ENCODE measurements around the gene LRRC55.

LRRC55 gene

DNA sequence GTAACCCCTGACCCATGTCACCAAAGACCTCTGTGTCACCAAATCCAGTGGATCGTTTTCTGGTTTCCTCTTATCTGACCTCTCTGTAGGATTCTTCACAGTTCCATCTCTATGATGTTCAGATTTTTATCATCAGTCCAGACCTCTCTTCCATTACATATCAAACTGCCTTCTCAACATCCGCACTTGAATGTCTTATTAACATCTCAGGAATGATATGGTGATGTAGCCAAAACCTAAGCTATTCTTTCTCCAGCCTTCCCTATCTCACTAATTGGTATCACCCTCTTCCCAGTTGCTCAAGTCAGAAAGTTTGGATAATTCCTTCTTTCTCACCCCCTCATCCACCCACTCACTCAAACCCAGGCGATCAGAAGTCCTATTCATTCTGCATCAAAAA is 41.8 kb downstream of the LRRC55 start:
- Histone ChIP-seq H3K36me3 (ENCODE audit: control insufficient read depth in 2 of 2, insufficient read depth in 1 of 2, low read length in 2 of 2) (no peaks in the 10 kb centered on the region), H3K9me3 (ENCODE audit: control insufficient read depth, insufficient read depth, low read depth, low read length) (no peaks in the 10 kb centered on the region), H3K4me1 (ENCODE audit: control insufficient read depth, insufficient read depth, low read length) (no peaks in the 10 kb centered on the region), H3K27ac (ENCODE audit: extremely low read depth, low read depth, low read length) (no peak overlapping the region), H3K4me3 (ENCODE audit: low read depth, low read length) (no peak overlapping the region)
- ChIA-PET CTCF (interaction anchor here (1.0 to 4.0 kb wide), 2 partner anchors 26 to 235 kb away, joined by 4 to 19 read pairs; no protein-coding TSS in a partner anchor), POLR2A (no interaction called here)
- TF ChIP-seq ZNF274 (IDR thresholded peaks at IDR 0.05; ENCODE audit: low read length) (no peak), ZNF274 (tag by site-specific recombination; IDR thresholded peaks at IDR 0.05; ENCODE audit: borderline replicate concordance) (no peak), ZNF677 (tag by site-specific recombination; IDR thresholded peaks at IDR 0.05) (no peak), ZNF610 (tag by site-specific recombination; IDR thresholded peaks at IDR 0.05; ENCODE audit: borderline replicate concordance) (no peak), ZNF747 (tag by site-specific recombination; IDR thresholded peaks at IDR 0.05) (no peak), ZNF426 (tag by site-specific recombination; IDR thresholded peaks at IDR 0.05) (no peak), SP2 (tag by site-specific recombination; IDR thresholded peaks at IDR 0.05) (no peak)
- TF ChIP-seq, protein P1, sequence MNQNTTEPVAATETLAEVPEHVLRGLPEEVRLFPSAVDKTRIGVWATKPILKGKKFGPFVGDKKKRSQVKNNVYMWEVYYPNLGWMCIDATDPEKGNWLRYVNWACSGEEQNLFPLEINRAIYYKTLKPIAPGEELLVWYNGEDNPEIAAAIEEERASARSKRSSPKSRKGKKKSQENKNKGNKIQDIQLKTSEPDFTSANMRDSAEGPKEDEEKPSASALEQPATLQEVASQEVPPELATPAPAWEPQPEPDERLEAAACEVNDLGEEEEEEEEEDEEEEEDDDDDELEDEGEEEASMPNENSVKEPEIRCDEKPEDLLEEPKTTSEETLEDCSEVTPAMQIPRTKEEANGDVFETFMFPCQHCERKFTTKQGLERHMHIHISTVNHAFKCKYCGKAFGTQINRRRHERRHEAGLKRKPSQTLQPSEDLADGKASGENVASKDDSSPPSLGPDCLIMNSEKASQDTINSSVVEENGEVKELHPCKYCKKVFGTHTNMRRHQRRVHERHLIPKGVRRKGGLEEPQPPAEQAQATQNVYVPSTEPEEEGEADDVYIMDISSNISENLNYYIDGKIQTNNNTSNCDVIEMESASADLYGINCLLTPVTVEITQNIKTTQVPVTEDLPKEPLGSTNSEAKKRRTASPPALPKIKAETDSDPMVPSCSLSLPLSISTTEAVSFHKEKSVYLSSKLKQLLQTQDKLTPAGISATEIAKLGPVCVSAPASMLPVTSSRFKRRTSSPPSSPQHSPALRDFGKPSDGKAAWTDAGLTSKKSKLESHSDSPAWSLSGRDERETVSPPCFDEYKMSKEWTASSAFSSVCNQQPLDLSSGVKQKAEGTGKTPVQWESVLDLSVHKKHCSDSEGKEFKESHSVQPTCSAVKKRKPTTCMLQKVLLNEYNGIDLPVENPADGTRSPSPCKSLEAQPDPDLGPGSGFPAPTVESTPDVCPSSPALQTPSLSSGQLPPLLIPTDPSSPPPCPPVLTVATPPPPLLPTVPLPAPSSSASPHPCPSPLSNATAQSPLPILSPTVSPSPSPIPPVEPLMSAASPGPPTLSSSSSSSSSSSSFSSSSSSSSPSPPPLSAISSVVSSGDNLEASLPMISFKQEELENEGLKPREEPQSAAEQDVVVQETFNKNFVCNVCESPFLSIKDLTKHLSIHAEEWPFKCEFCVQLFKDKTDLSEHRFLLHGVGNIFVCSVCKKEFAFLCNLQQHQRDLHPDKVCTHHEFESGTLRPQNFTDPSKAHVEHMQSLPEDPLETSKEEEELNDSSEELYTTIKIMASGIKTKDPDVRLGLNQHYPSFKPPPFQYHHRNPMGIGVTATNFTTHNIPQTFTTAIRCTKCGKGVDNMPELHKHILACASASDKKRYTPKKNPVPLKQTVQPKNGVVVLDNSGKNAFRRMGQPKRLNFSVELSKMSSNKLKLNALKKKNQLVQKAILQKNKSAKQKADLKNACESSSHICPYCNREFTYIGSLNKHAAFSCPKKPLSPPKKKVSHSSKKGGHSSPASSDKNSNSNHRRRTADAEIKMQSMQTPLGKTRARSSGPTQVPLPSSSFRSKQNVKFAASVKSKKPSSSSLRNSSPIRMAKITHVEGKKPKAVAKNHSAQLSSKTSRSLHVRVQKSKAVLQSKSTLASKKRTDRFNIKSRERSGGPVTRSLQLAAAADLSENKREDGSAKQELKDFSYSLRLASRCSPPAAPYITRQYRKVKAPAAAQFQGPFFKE (tag by site-specific recombination; IDR thresholded peaks at IDR 0.05; ENCODE audit: borderline replicate concordance): no peak
- TF ChIP-seq, protein P2, sequence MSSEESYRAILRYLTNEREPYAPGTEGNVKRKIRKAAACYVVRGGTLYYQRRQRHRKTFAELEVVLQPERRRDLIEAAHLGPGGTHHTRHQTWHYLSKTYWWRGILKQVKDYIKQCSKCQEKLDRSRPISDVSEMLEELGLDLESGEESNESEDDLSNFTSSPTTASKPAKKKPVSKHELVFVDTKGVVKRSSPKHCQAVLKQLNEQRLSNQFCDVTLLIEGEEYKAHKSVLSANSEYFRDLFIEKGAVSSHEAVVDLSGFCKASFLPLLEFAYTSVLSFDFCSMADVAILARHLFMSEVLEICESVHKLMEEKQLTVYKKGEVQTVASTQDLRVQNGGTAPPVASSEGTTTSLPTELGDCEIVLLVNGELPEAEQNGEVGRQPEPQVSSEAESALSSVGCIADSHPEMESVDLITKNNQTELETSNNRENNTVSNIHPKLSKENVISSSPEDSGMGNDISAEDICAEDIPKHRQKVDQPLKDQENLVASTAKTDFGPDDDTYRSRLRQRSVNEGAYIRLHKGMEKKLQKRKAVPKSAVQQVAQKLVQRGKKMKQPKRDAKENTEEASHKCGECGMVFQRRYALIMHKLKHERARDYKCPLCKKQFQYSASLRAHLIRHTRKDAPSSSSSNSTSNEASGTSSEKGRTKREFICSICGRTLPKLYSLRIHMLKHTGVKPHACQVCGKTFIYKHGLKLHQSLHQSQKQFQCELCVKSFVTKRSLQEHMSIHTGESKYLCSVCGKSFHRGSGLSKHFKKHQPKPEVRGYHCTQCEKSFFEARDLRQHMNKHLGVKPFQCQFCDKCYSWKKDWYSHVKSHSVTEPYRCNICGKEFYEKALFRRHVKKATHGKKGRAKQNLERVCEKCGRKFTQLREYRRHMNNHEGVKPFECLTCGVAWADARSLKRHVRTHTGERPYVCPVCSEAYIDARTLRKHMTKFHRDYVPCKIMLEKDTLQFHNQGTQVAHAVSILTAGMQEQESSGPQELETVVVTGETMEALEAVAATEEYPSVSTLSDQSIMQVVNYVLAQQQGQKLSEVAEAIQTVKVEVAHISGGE (tag by site-specific recombination; conservative IDR thresholded peaks at IDR 0.05; ENCODE audit: low read depth): no peak

DNA sequence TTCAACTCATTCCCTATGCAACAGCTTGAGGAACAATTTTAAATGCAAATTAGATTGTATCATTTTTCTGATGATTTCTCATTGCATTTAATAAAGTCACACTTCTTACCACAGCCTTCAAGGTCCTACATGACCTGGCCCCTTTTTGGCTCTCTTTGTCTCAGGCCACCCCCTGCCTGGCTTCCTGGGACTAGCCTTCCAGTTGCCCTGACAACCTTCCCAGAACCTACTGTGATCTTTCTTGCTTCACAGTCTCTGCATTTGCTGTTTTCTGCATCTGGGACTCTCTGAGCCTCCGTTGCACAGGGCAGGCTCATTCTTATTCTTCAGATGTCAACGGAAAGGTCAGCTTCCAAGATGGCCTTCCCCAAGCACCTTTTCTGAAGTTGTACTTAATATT is 42.4 kb downstream of the LRRC55 start:
- no peak overlapping the region for H3K27ac ChIP-seq (ENCODE audit: extremely low read depth, low read depth, low read length)
- H3K4me3 ChIP-seq (ENCODE audit: low read depth, low read length): no peak overlapping the region
- H3K36me3 ChIP-seq (ENCODE audit: control insufficient read depth in 2 of 2, insufficient read depth in 1 of 2, low read length in 2 of 2): no peaks in the 10 kb centered on the region
- H3K9me3 ChIP-seq (ENCODE audit: control insufficient read depth, insufficient read depth, low read depth, low read length): no peaks in the 10 kb centered on the region
- H3K4me1 ChIP-seq (ENCODE audit: control insufficient read depth, insufficient read depth, low read length): no peaks in the 10 kb centered on the region
- CTCF ChIA-PET: interaction anchor here (1.0 to 4.0 kb wide), 2 partner anchors 25 to 234 kb away, joined by 4 to 19 read pairs; no protein-coding TSS in a partner anchor
- POLR2A ChIA-PET: no interaction called here
- TF ChIP-seq, protein P3, sequence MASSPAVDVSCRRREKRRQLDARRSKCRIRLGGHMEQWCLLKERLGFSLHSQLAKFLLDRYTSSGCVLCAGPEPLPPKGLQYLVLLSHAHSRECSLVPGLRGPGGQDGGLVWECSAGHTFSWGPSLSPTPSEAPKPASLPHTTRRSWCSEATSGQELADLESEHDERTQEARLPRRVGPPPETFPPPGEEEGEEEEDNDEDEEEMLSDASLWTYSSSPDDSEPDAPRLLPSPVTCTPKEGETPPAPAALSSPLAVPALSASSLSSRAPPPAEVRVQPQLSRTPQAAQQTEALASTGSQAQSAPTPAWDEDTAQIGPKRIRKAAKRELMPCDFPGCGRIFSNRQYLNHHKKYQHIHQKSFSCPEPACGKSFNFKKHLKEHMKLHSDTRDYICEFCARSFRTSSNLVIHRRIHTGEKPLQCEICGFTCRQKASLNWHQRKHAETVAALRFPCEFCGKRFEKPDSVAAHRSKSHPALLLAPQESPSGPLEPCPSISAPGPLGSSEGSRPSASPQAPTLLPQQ (tag by site-specific recombination; IDR thresholded peaks at IDR 0.05): no peak
- TF ChIP-seq ZNF701 (tag by site-specific recombination; IDR thresholded peaks at IDR 0.05) (no peak), ZNF521 (tag by site-specific recombination; IDR thresholded peaks at IDR 0.05) (no peak), SP3 (tag by site-specific recombination; IDR thresholded peaks at IDR 0.05) (no peak), TCF7L2 (IDR thresholded peaks at IDR 0.05; ENCODE audit: borderline replicate concordance, low read depth, low read length) (no peak), ZNF621 (tag by site-specific recombination; IDR thresholded peaks at IDR 0.05) (no peak), ZNF433 (tag by site-specific recombination; IDR thresholded peaks at IDR 0.05; ENCODE audit: low read depth) (no peak), ZBTB48 (tag by site-specific recombination; IDR thresholded peaks at IDR 0.05) (no peak), ZNF140 (tag by site-specific recombination; IDR thresholded peaks at IDR 0.05) (no peak), SP2 (tag by site-specific recombination; IDR thresholded peaks at IDR 0.05) (no peak)
- TF ChIP-seq, protein P4, sequence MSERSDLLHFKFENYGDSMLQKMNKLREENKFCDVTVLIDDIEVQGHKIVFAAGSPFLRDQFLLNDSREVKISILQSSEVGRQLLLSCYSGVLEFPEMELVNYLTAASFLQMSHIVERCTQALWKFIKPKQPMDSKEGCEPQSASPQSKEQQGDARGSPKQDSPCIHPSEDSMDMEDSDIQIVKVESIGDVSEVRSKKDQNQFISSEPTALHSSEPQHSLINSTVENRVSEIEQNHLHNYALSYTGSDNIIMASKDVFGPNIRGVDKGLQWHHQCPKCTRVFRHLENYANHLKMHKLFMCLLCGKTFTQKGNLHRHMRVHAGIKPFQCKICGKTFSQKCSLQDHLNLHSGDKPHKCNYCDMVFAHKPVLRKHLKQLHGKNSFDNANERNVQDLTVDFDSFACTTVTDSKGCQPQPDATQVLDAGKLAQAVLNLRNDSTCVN (tag by site-specific recombination; optimal IDR thresholded peaks at IDR 0.05): no peak
- TF ChIP-seq, protein P5, sequence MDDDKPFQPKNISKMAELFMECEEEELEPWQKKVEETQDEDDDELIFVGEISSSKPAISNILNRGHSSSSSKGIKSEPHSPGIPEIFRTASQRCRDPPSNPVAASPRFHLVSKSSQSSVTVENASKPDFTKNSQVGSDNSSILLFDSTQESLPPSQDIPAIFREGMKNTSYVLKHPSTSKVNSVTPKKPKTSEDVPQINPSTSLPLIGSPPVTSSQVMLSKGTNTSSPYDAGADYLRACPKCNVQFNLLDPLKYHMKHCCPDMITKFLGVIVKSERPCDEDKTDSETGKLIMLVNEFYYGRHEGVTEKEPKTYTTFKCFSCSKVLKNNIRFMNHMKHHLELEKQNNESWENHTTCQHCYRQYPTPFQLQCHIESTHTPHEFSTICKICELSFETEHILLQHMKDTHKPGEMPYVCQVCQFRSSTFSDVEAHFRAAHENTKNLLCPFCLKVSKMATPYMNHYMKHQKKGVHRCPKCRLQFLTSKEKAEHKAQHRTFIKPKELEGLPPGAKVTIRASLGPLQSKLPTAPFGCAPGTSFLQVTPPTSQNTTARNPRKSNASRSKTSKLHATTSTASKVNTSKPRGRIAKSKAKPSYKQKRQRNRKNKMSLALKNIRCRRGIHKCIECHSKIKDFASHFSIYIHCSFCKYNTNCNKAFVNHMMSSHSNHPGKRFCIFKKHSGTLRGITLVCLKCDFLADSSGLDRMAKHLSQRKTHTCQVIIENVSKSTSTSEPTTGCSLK (tag by site-specific recombination; IDR thresholded peaks at IDR 0.05): no peak
